RWPE2 (cell line): ENCODE data around the gene ZBED2.

Experiments used
- ATAC-seq: fragments of 200-7000 bp; cut with Tn5 transposase; 3 replicates; pipeline ENCODE4 v1.9.1; 2021; ENCODE audit warnings: low read depth
- DNase-seq: peaks from one replicate; pipeline ENCODE4 v3.0.0-alpha.2; 2020; ENCODE audit warnings: low spot score
- H3K27ac ChIP-seq: fragments of 450-650 bp; 2 replicates; pipeline ENCODE4 v1.5.1; 2017; ENCODE audit warnings: mild to moderate bottlenecking; ENCODE audit not compliant: poor library complexity, severe bottlenecking
- H3K27me3 ChIP-seq: fragments of 250-450 bp; sonication (Bioruptor Pico); 2 replicates; pipeline ENCODE4 v1.5.1; 2021; ENCODE audit warnings: mild to moderate bottlenecking, moderate library complexity; ENCODE audit not compliant: insufficient read depth, poor library complexity, severe bottlenecking
- H3K36me3 ChIP-seq: fragments of 250-450 bp; sonication (Bioruptor Pico); 2 replicates; pipeline ENCODE4 v1.5.1; 2020; ENCODE audit warnings: low read depth, mild to moderate bottlenecking, moderate library complexity
- H3K4me1 ChIP-seq: fragments of 250-450 bp; sonication (Bioruptor Pico); 2 replicates; pipeline ENCODE4 v1.5.1; 2021; ENCODE audit warnings: mild to moderate bottlenecking, moderate library complexity; ENCODE audit not compliant: insufficient read depth, poor library complexity, severe bottlenecking
- H3K4me3 ChIP-seq: fragments of 250-450 bp; sonication (Bioruptor Pico); 2 replicates; pipeline ENCODE4 v1.5.1; 2021; ENCODE audit warnings: mild to moderate bottlenecking, moderate library complexity; ENCODE audit not compliant: severe bottlenecking
- H3K9me3 ChIP-seq: fragments of 250-450 bp; sonication (Bioruptor Pico); 2 replicates; pipeline ENCODE4 v1.5.1; 2021; ENCODE audit warnings: mild to moderate bottlenecking, moderate library complexity; ENCODE audit not compliant: severe bottlenecking
- CTCF ChIP-seq: fragments of 450-650 bp; IDR thresholded peaks from one replicate; pipeline ENCODE4 v1.5.1; 2017; ENCODE audit warnings: mild to moderate bottlenecking, moderate library complexity; ENCODE audit not compliant: poor library complexity, severe bottlenecking

The ZBED2 gene

GRCh38 chr3:111627092-111627491 lies 31.9 kb upstream of the ZBED2 start:
- Histone ChIP-seq H3K27me3 (no peaks in the 10 kb centered on the region), H3K36me3 (no peaks in the 10 kb centered on the region), H3K9me3 (no peaks in the 10 kb centered on the region), H3K4me3 (no peak overlapping the region), H3K4me1 (peaks cover 2% of the 10 kb centered on the region), H3K27ac (no peak overlapping the region)
- TF ChIP-seq CTCF: no peak
- DNase-seq (no peak), ATAC-seq (no peak)

- no peak for ATAC-seq
- no peaks in the 10 kb centered on the region for H3K36me3 ChIP-seq
- no peak for DNase-seq
- H3K4me1 ChIP-seq: peaks cover 8% of the 10 kb centered on the region
- no peaks in the 10 kb centered on the region for H3K9me3 ChIP-seq
- no peak overlapping the region for H3K27ac ChIP-seq
- H3K27me3 ChIP-seq: no peaks in the 10 kb centered on the region
- TF ChIP-seq CTCF: peak; percentile 46
- H3K4me3 ChIP-seq: no peak overlapping the region
Measured at GRCh38 chr3:111621535-111621934, 26.4 kb upstream of the ZBED2 start.

- Histone ChIP-seq H3K27me3 (no peaks in the 10 kb centered on the region), H3K4me1 (peaks cover 6% of the 10 kb centered on the region), H3K36me3 (no peaks in the 10 kb centered on the region), H3K4me3 (no peak overlapping the region), H3K9me3 (no peaks in the 10 kb centered on the region), H3K27ac (no peak overlapping the region)
- ATAC-seq (peak; percentile 79), DNase-seq (peak; percentile 65)
- peak; percentile 8 for TF ChIP-seq CTCF
Measured at GRCh38 chr3:111619833-111620232, 24.7 kb upstream of the ZBED2 start.

- Histone ChIP-seq H3K4me3 (no peak overlapping the region), H3K36me3 (no peaks in the 10 kb centered on the region), H3K27me3 (no peaks in the 10 kb centered on the region), H3K27ac (no peak overlapping the region), H3K4me1 (peaks cover 6% of the 10 kb centered on the region), H3K9me3 (no peaks in the 10 kb centered on the region)
- no peak for TF ChIP-seq CTCF
- DNase-seq (no peak), ATAC-seq (no peak)
Measured at GRCh38 chr3:111618945-111619344, 23.8 kb upstream of the ZBED2 start.

- no peaks in the 10 kb centered on the region for H3K36me3 ChIP-seq
- DNase-seq (no peak), ATAC-seq (peak; percentile 54)
- no peaks in the 10 kb centered on the region for H3K27me3 ChIP-seq
- peak overlapping the region; percentile 11 for H3K27ac ChIP-seq
- no peak for TF ChIP-seq CTCF
- H3K9me3 ChIP-seq: no peaks in the 10 kb centered on the region
- H3K4me1 ChIP-seq: peaks cover 6% of the 10 kb centered on the region
- no peak overlapping the region for H3K4me3 ChIP-seq
Measured at GRCh38 chr3:111617912-111618601, 22.9 kb upstream of the ZBED2 start.
